HUDEP-2 (cell line): Measurements from ENCODE around the gene C11orf68.
"Not testable (repeated sequence)": the region's sequence is repeated elsewhere in the genome, so short reads cannot be mapped to it uniquely, and the experiment has no call there.

Source experiments
- DNase-seq, 76 experiments: peaks; one replicate each; lab custom pipeline; 2025; ENCODE audit not compliant: unreplicated experiment in 76 of 76; lab: John Stamatoyannopoulos, UW

Gene C11orf68

GRCh38 chr11:65918211-65919140, at the start of gene C11orf68:
TSS of gene C11orf68 (minus strand) at chr11:65919062. CDS start at chr11:65919031, 31 bp downstream.
- peak in 26 of 76 experiments; percentile 39 to 75 (median 54) for DNase-seq

GRCh38 chr11:65967329-65967934, 48.6 kb upstream of the C11orf68 start:
- DNase-seq = no peak

GRCh38 chr11:65965986-65966762, 47.3 kb upstream of the C11orf68 start:
- DNase-seq = no peak

GRCh38 chr11:65964906-65965305, 46.0 kb upstream of the C11orf68 start:
- DNase-seq = no peak

GRCh38 chr11:65962141-65962564, 43.3 kb upstream of the C11orf68 start:
- DNase-seq = peak in 1 of 76 experiments; percentile 12

- DNase-seq = peak in 74 of 76 experiments; percentile 71 to 96 (median 91)
These were observed 42.6 kb upstream of the C11orf68 start, which contains the start of gene SART1 for GRCh38 chr11:65961267-65962140. TSS of gene SART1 (plus strand) at chr11:65961734. CDS start at chr11:65961781, 47 bp downstream.

- DNase-seq = peak in 4 of 76 experiments; percentile 6 to 42 (median 28)
These were observed 42.0 kb upstream of the C11orf68 start for GRCh38 chr11:65960824-65961266.

- no peak for DNase-seq
These were observed 40.0 kb upstream of the C11orf68 start for GRCh38 chr11:65958774-65959420.

- DNase-seq = peak in 1 of 76 experiments; percentile 1
These were observed 39.4 kb upstream of the C11orf68 start for GRCh38 chr11:65958291-65958690.

GRCh38 chr11:65954771-65955170, 35.9 kb upstream of the C11orf68 start:
- DNase-seq = no peak

- DNase-seq = no peak
These were observed 34.6 kb upstream of the C11orf68 start for GRCh38 chr11:65953471-65953870.

- no peak for DNase-seq
These were observed 33.2 kb upstream of the C11orf68 start for GRCh38 chr11:65952052-65952521.

GRCh38 chr11:65951641-65952040, 32.8 kb upstream of the C11orf68 start:
- not testable (repeated sequence) for DNase-seq

GRCh38 chr11:65950711-65951110, 31.8 kb upstream of the C11orf68 start:
- not testable (repeated sequence) for DNase-seq

GRCh38 chr11:65947603-65948125, 28.8 kb upstream of the C11orf68 start:
- DNase-seq = no peak

- no peak for DNase-seq
These were observed 28.3 kb upstream of the C11orf68 start for GRCh38 chr11:65947133-65947532.

- no peak for DNase-seq
These were observed 27.8 kb upstream of the C11orf68 start for GRCh38 chr11:65946655-65947054.

- DNase-seq = no peak
These were observed 27.2 kb upstream of the C11orf68 start for GRCh38 chr11:65945941-65946558.
